ENCODE measurements around the gene PAIP2B.

GRCh38 chr2:71224457-71224856 lies 2.4 kb downstream of the PAIP2B start:
- no peak for TF ChIP-seq RAD21 (IDR thresholded peaks at IDR 0.05; ENCODE audit: low read length)
- TF ChIP-seq, protein P1, sequence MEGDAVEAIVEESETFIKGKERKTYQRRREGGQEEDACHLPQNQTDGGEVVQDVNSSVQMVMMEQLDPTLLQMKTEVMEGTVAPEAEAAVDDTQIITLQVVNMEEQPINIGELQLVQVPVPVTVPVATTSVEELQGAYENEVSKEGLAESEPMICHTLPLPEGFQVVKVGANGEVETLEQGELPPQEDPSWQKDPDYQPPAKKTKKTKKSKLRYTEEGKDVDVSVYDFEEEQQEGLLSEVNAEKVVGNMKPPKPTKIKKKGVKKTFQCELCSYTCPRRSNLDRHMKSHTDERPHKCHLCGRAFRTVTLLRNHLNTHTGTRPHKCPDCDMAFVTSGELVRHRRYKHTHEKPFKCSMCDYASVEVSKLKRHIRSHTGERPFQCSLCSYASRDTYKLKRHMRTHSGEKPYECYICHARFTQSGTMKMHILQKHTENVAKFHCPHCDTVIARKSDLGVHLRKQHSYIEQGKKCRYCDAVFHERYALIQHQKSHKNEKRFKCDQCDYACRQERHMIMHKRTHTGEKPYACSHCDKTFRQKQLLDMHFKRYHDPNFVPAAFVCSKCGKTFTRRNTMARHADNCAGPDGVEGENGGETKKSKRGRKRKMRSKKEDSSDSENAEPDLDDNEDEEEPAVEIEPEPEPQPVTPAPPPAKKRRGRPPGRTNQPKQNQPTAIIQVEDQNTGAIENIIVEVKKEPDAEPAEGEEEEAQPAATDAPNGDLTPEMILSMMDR (conservative IDR thresholded peaks at IDR 0.05; ENCODE audit: low read depth, low read length) = no peak
- no peak for TF ChIP-seq USF2 (IDR thresholded peaks at IDR 0.05; ENCODE audit: low read depth, low read length)
- no peak for TF ChIP-seq POLR2A (IDR thresholded peaks at IDR 0.05; ENCODE audit: low read depth, low read length)
- TF ChIP-seq FOS (IDR thresholded peaks at IDR 0.05; ENCODE audit: low read depth, low read length) = no peak
- TF ChIP-seq MXI1 (IDR thresholded peaks at IDR 0.05; ENCODE audit: borderline replicate concordance, low read depth, low read length) = no peak
- TF ChIP-seq BHLHE40 (IDR thresholded peaks at IDR 0.05; ENCODE audit: low read depth, low read length) = no peak
- TF ChIP-seq RFX5 (IDR thresholded peaks at IDR 0.05; ENCODE audit: low read depth, low read length) = no peak

Measured in IMR-90 (cell line).